GM21515 (cell line): ENCODE data around the gene SORCS3.
"Not testable (repeated sequence)": the region's sequence is repeated elsewhere in the genome, so short reads cannot be mapped to it uniquely, and the experiment has no call there.

Source experiments
- ATAC-seq: cut with Tn5 transposase; IDR thresholded peaks from one replicate; pipeline ENCODE4 v1.9.1; 2021; ENCODE audit not compliant: unreplicated experiment

SORCS3 gene

GRCh38 chr10:104689547-104689946 is 48.5 kb downstream of the SORCS3 start:
- no peak for ATAC-seq

GRCh38 chr10:104690101-104690500 is 49.0 kb downstream of the SORCS3 start:
- no peak for ATAC-seq

DNA sequence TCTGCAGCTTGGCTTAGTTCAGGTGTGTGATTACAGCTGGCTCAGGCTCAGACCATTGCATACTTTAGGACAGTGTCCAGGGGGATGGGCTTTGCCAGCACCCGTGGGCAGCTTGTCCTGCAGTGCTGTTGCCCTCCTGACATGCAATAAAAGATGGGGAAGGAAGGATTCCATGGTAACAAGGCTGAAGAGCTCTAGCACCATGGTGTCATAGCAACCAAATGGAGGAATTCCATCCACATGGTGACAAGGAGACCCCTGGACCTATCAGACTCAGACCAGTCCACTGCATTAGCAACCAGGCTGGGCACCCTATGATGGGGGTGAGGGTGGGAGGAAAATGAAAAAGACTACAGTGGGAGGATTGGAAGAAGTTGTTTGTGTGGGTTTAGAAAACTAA is 49.9 kb downstream of the SORCS3 start:
- no peak for ATAC-seq

GRCh38 chr10:104694074-104694473 is 53.0 kb downstream of the SORCS3 start:
- no peak for ATAC-seq

- ATAC-seq, result not testable (repeated sequence)
These were observed 62.2 kb downstream of the SORCS3 start for GRCh38 chr10:104703262-104703661.

- no peak for ATAC-seq
These were observed 65.8 kb downstream of the SORCS3 start for GRCh38 chr10:104706886-104707285.

DNA sequence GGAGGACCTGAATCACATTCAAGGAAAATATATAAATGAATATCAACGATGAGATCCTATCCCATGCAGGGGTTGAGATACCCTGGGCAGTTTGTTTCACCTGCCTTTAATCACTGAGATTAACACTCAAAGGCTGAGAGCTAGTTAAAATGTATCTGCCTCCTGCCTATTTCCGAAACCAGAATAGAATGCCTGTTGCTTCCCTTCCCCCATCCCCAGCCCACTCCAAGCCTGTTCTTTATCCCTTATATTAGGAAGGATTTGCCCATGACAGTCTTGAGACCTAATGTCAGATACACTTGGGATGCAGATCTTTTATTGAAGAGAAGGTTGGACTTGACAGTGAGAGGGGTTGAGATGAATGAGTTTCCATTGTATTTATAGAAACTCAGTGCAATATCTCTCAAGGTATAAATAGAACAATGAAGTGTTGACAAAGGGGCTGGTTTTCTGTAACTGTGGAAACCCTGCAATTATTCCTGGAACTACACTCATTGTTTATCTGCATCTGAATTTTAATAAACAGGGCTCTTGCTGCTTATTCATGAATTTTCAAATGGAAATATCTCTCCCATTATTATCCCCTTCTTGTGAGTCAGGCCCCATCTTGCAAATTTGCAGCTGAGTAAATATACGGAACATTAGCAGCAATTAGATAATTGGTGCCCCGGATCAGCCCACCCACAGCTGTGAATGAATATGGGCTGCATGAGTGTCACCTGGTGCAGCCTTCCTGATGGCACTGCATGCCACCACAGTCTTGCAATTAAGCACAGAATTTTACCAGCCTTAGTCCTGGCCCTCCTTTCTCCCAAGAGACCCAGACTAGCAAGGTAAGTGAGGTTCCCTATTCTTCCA is 66.7 kb downstream of the SORCS3 start:
- no peak for ATAC-seq

DNA sequence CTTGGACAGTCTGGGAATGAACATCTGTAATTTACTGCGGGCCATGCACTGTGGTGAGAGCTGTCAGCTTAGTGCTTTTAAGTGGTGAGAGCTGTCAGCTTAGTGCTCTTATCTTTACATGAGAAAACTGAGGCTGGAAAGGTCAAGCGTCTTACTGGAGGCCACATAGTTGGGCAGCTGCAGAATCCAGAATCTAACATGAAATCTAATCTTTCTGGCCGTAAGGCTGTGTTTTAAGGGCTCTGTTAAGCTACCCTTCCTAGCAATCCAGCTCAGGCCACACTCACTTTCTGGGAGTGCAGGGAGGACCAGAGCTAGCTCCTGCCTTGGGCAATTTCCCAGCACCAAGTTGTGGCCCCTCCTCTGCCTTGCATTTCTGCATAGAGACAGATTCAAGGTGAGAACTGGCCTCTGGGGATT is 70.2 kb downstream of the SORCS3 start:
- ATAC-seq, result no peak

GRCh38 chr10:104730593-104730992 is 89.5 kb downstream of the SORCS3 start:
- not testable (repeated sequence) for ATAC-seq

GRCh38 chr10:104731192-104731591 is 90.1 kb downstream of the SORCS3 start:
- ATAC-seq, result no peak

GRCh38 chr10:104732222-104732621 is 91.1 kb downstream of the SORCS3 start:
- ATAC-seq, result no peak

GRCh38 chr10:104734433-104734832 is 93.3 kb downstream of the SORCS3 start:
- ATAC-seq, result no peak

DNA sequence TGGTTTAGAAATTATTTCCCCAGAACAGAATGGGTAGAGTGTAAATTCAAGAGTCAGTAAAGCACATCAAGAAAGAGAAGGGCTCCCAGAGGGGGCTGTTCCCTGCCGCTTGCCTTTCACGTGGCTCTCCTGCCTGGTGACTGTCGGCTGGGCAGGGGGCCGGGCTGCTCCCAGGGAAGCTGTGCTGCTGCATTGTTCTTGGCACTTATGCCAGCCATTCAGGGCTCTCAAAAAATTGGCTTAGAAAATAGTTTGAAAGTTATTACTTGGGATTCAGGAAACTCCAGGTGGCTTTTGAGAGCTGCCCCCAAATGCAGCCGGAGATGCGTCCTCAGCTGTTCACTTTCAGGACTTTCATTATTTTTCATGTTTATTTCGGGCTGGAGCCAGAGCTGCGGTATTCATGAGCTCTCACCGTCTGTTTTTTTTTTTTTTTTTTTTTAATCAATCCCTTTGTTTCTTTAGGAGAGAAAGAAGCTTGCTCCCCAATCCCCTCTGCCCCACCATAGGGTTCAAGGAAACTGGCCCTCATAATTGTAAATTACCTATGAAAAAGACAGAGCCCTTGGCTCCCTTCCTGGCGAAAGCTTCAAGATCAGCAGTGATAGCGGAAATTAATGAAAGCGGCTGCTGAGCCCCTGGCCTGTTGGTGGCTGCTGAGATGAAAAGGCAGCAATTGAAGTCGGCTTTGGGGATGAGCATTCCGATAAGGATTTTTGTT is 94.1 kb downstream of the SORCS3 start:
- no peak for ATAC-seq

- ATAC-seq, result no peak
These were observed 94.8 kb downstream of the SORCS3 start for GRCh38 chr10:104735757-104736391.

- no peak for ATAC-seq
These were observed 100.0 kb downstream of the SORCS3 start for GRCh38 chr10:104741127-104741526.

DNA sequence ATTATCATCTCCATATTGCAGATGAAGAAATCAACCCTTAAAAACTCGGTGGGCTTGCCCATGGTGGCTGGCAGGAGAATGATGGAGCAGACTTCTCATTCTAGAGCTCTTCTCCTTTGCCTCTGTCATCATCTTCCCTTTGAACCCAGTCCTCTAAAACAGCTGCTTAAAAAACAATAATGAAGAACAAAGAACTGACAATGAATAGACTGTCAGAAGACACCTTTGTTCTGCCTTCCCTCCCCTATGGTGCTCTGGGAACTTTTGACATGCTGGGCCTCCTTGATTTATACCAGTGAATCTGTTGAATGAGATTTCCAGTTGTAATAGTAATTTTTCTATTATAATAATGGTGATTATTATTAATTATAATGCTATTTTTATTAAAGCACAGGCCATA is 103.0 kb downstream of the SORCS3 start:
- ATAC-seq, result no peak

DNA sequence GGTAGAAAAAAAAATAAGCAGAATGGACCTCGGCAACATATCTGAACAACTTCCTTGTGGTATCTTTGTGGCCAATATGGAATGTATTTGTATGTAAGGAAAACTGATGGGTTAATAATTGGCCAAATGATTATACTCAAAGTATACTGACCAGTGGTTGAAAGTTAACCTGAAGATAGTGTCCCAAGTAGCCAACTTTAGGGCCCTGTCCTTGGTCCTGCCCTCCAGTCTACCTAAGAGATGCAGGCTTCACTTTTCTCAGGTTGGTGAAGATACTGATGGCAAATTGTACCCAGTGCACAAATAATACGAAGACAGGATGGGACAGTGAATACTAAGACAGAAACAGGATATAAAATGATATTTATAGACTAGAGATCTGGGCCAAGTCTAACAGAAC is 109.2 kb downstream of the SORCS3 start:
- no peak for ATAC-seq

DNA sequence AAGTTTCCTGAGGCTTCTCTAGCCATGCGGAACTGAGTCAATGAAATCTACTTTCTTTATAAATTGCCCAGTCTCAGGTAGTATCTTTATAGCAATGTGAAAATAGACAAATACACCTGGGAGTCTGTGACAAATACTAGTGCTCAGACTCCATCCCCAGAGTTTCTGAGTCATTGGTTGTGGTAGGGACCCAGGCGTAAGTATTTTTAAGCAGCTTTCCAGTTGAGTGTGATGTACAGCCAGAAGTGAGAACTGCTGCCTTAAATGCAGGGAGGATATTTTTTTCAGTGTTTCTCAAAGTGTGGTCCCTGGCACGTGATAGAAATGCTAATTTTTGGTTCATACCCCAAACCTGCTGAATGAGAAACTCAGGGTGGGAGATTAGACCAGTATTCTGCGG is 121.7 kb downstream of the SORCS3 start:
- no peak for ATAC-seq

DNA sequence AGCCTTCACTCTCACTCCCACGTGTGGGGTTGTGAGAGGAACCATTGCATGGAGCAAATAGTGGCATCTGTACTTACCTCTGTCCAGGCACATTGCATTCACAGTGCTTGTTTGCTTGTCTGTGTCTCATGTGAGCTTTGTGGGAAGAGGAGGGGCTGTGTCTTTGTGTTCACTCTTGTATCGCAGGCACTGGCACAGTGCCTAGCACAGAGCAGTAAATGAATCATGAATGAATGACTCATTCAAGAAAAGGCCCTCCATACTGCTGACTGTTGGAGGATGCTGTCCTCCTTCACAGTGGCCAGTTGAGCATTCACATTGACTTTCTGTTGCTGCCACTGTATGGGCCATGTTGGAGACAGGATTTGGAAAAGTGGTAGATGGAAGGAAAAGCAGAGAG is 125.3 kb downstream of the SORCS3 start:
- no peak for ATAC-seq

- no peak for ATAC-seq
These were observed 126.2 kb downstream of the SORCS3 start for GRCh38 chr10:104767282-104767681.

DNA sequence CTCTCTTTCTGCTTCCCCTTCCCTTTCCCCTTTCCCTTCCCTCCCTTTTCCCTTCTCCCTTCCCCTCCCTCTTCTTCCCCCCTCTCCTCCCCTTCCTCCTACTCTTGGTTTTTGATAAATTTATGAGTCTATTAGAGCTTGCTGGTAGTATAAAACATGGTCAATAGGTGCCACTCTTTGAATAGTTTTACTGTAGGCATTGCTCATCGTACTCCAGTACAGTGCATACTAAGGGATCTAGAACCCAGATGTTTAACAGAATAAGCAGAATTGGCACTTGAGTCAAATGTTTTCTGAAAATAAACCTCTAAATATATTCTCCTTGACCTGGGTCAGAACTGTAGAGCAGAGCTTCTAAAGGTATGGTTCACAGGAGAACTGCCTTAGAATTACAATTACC is 126.7 kb downstream of the SORCS3 start:
- ATAC-seq, result no peak

DNA sequence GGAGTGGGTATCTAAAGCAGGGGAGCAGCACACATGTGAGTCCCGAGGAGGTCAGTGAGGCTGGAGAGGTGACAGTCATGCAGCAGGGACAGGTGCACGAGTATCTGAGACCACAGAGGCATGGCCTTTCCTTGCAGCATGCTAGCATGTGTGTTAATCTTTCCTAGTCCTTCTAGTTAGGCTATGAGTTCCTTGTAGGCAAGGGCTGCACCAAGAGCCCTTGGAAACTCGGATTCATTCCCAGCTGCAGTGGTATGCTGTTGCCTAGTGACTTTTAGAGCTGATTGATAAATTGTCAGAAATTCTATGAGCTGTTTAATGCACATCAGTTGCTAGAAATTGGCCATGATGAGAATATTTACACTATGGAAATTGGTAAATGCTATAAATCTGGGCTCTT is 132.0 kb downstream of the SORCS3 start:
- no peak for ATAC-seq
